IMR-90 (cell line): ENCODE data around the gene TMEM176B. TPM values are rescaled to one million over a fixed set of nuclear protein-coding genes. Genes with fewer than 3 reads are reported as not detected.
A peak's percentile ranks its signal among the peaks of the same experiment; 100 is the strongest.

Source experiments
- ATAC-seq: fragments of 200-7000 bp; cut with Tn5 transposase; 2 replicates; pipeline ENCODE4 v1.9.1; 2020; ENCODE audit warnings: low read depth, mild to moderate bottlenecking, moderate library complexity
- BruUV-seq: library from RNA; stranded (reverse); fragments of 400-500 nt; replicated peaks from 2 replicates; lab custom pipeline; 2021; lab: Mats Ljungman, UMichigan
- CTCF ChIA-PET: fragments of 300-600 bp; formaldehyde crosslinking; extraction: SDS; loops from one replicate; lab custom pipeline; 2021; ENCODE audit warnings: antibody characterized with exemption; lab: Yijun Ruan, JAX
- POLR2A ChIA-PET: fragments of 300-600 bp; sonication (Branson Sonifier 250); formaldehyde crosslinking; loops from one replicate; lab custom pipeline; 2022; ENCODE audit warnings: antibody characterized with exemption; ENCODE audit not compliant: unreplicated experiment; lab: Charles Lee
- DNase-seq: peaks from one replicate; pipeline ENCODE4 v3.0.0; 2013
- H2AFZ ChIP-seq: replicated peaks from 2 replicates; pipeline ENCODE3; 2013; ENCODE audit warnings: low read length, mild to moderate bottlenecking; ENCODE audit not compliant: poor library complexity
- H2AK5ac ChIP-seq: 2 replicates; pipeline ENCODE4 v1.6.1; 2013; ENCODE audit warnings: low read depth, low read length, inconsistent platforms
- H2AK9ac ChIP-seq: replicated peaks from 2 replicates; pipeline ENCODE3; 2013; ENCODE audit warnings: mild to moderate bottlenecking, low read depth, low read length, moderate library complexity; ENCODE audit not compliant: poor library complexity
- H2BK120ac ChIP-seq: 2 replicates; pipeline ENCODE4 v1.6.1; 2013; ENCODE audit warnings: low read depth, low read length, inconsistent platforms
- H2BK15ac ChIP-seq: 3 replicates; pipeline ENCODE4 v1.6.1; 2013; ENCODE audit warnings: low read depth, low read length, inconsistent platforms
- H2BK20ac ChIP-seq: 2 replicates; pipeline ENCODE4 v1.6.1; 2013; ENCODE audit warnings: low read depth, mild to moderate bottlenecking, inconsistent platforms, low read length, moderate library complexity
- H2BK5ac ChIP-seq: 2 replicates; pipeline ENCODE4 v1.6.1; 2013; ENCODE audit warnings: mild to moderate bottlenecking, low read depth, low read length, inconsistent platforms; ENCODE audit not compliant: poor library complexity, severe bottlenecking
- H3K14ac ChIP-seq: replicated peaks from 2 replicates; pipeline ENCODE4 v1.6.1; 2013; ENCODE audit warnings: low read depth, low read length, inconsistent platforms
- H3K18ac ChIP-seq: 2 replicates; pipeline ENCODE4 v1.6.1; 2013; ENCODE audit warnings: low read depth, low read length, control low read depth
- H3K23ac ChIP-seq: 2 replicates; pipeline ENCODE4 v1.6.1; 2013; ENCODE audit warnings: low read depth, low read length, inconsistent platforms
- H3K27ac ChIP-seq: 2 replicates; pipeline ENCODE4 v1.5.1; 2013; ENCODE audit warnings: mild to moderate bottlenecking, control low read depth, low read length; ENCODE audit not compliant: insufficient read depth
- H3K27me3 ChIP-seq: 2 replicates; pipeline ENCODE4 v1.6.1; 2013; ENCODE audit warnings: low read length; ENCODE audit not compliant: control insufficient read depth, insufficient read depth
- H3K36me3 ChIP-seq: 2 replicates; pipeline ENCODE4 v1.6.1; 2013; ENCODE audit warnings: low read length, mixed read lengths; ENCODE audit not compliant: control insufficient read depth, insufficient read depth
- H3K4ac ChIP-seq: 2 replicates; pipeline ENCODE4 v1.6.1; 2013; ENCODE audit warnings: low read depth, low read length, inconsistent platforms
- H3K4me1 ChIP-seq: 2 replicates; pipeline ENCODE4 v1.6.1; 2013; ENCODE audit warnings: low read length, mixed read lengths; ENCODE audit not compliant: control insufficient read depth, insufficient read depth
- H3K4me2 ChIP-seq: 2 replicates; pipeline ENCODE4 v1.6.1; 2013; ENCODE audit warnings: low read depth, mild to moderate bottlenecking, control low read depth, low read length, moderate library complexity
- H3K4me3 ChIP-seq: 2 replicates; pipeline ENCODE4 v1.5.1; 2013; ENCODE audit warnings: low read depth, mild to moderate bottlenecking, control low read depth, low read length, moderate library complexity; ENCODE audit not compliant: insufficient read depth
- H3K56ac ChIP-seq: 2 replicates; pipeline ENCODE4 v1.6.1; 2013; ENCODE audit warnings: low read length, inconsistent platforms; ENCODE audit not compliant: insufficient read depth; ENCODE audit errors: extremely low read depth
- H3K79me1 ChIP-seq, 2 experiments: 2 replicates each; pipeline ENCODE4 v1.6.1; 2013; ENCODE audit warnings: low read length in 2 of 2, inconsistent platforms in 1 of 2, low read depth in 1 of 2
- H3K9ac ChIP-seq: 2 replicates; pipeline ENCODE4 v1.6.1; 2013; ENCODE audit warnings: low read depth, low read length, control low read depth
- H3K9me1 ChIP-seq: 2 replicates; pipeline ENCODE4 v1.6.1; 2013; ENCODE audit warnings: low read length, inconsistent platforms; ENCODE audit not compliant: insufficient read depth
- H3K9me3 ChIP-seq: 2 replicates; pipeline ENCODE4 v1.6.1; 2013; ENCODE audit warnings: low read length; ENCODE audit not compliant: control insufficient read depth, insufficient read depth
- H4K20me1 ChIP-seq: 2 replicates; pipeline ENCODE4 v1.6.1; 2013; ENCODE audit warnings: low read length, inconsistent platforms; ENCODE audit not compliant: insufficient read depth
- H4K5ac ChIP-seq: 2 replicates; pipeline ENCODE4 v1.6.1; 2013; ENCODE audit warnings: mild to moderate bottlenecking, low read depth, low read length, control low read depth
- H4K8ac ChIP-seq, 2 experiments: 2 replicates each; pipeline ENCODE4 v1.6.1; 2013; ENCODE audit warnings: low read depth in 2 of 2, low read length in 2 of 2, control low read depth in 1 of 2, inconsistent platforms in 1 of 2
- H4K91ac ChIP-seq: 2 replicates; pipeline ENCODE4 v1.6.1; 2013; ENCODE audit warnings: low read depth, low read length, inconsistent platforms; ENCODE audit not compliant: insufficient read depth
- CEBPB ChIP-seq: IDR thresholded peaks from 2 replicates; pipeline ENCODE4 v1.6.1; 2012; ENCODE audit warnings: low read depth, low read length, improper control_type of control experiment
- CHD1 ChIP-seq: IDR thresholded peaks from 2 replicates; pipeline ENCODE4 v1.6.1; 2012; ENCODE audit warnings: low read depth, low read length, improper control_type of control experiment
- FOS ChIP-seq: fragments of 150-350 bp; IDR thresholded peaks from 2 replicates; pipeline ENCODE4 v1.6.1; 2016; ENCODE audit warnings: low read depth, low read length
- MAFK ChIP-seq: IDR thresholded peaks from 2 replicates; pipeline ENCODE4 v1.6.1; 2012; ENCODE audit warnings: low read depth, low read length, improper control_type of control experiment
- MAZ ChIP-seq: IDR thresholded peaks from 2 replicates; pipeline ENCODE4 v1.6.1; 2012; ENCODE audit warnings: low read depth, mild to moderate bottlenecking, low read length, improper control_type of control experiment, moderate library complexity, borderline replicate concordance
- MXI1 ChIP-seq: IDR thresholded peaks from 2 replicates; pipeline ENCODE4 v1.6.1; 2012; ENCODE audit warnings: low read depth, mild to moderate bottlenecking, low read length, moderate library complexity, borderline replicate concordance
- NFE2L2 ChIP-seq: fragments of 150-350 bp; IDR thresholded peaks from 2 replicates; pipeline ENCODE4 v1.6.1; 2016; ENCODE audit warnings: low read depth, mild to moderate bottlenecking, low read length
- POLR2A ChIP-seq: IDR thresholded peaks from 2 replicates; pipeline ENCODE4 v1.6.1; 2012; ENCODE audit warnings: mild to moderate bottlenecking, low read depth, low read length
- RCOR1 ChIP-seq: IDR thresholded peaks from 2 replicates; pipeline ENCODE4 v1.6.1; 2012; ENCODE audit warnings: mild to moderate bottlenecking, low read length, improper control_type of control experiment; ENCODE audit not compliant: insufficient replicate concordance
- WGBS, 2 experiments: methylation state at CpG; one replicate each; pipeline versions ENCODE4 v1.1.5 to v1.1.7; 2013; ENCODE audit warnings: missing lambda C conversion rate in 2 of 2; ENCODE audit not compliant: insufficient read length in 1 of 2; ENCODE audit errors: extremely low coverage in 2 of 2; 5-methylcytosine and 5-hydroxymethylcytosine counted together
- dilution Hi-C: fragments of 300-500 bp; cut with HindIII; formaldehyde crosslinking; loops from one replicate; pipeline ENCODE4 v1.14.3; 2018; ENCODE audit warnings: low sequenced_read_pairs; ENCODE audit not compliant: unreplicated experiment
- in situ Hi-C: fragments of 300-500 bp; cut with MboI; formaldehyde crosslinking; loops from 3 replicates; pipeline ENCODE4 v1.14.3; 2019; ENCODE audit warnings: low sequenced_read_pairs, inconsistent platforms, mixed read lengths
- intact Hi-C: fragments of 100-400 bp; cut with micrococcal nuclease; formaldehyde crosslinking; loops from 2 replicates; pipeline ENCODE4 v1.10.0; 2022
- polyA plus RNA-seq, 3 experiments: library from polyadenylated mRNA; depleted of rRNA; stranded (reverse); fragments of >200 nt; gene quantifications; 2 replicates each; pipeline ENCODE4 v1.2.3, GENCODE V29; 2012; ENCODE audit warnings: low replicate concordance in 1 of 3
- total RNA-seq: library from RNA; depleted of rRNA; stranded (reverse); fragments of >200 nt; gene quantifications from 2 replicates; pipeline ENCODE4 v1.2.3, GENCODE V29; 2012
- TF ChIP-seq, protein P1 (sequence below): fragments of 150-350 bp; IDR thresholded peaks from 2 replicates; pipeline ENCODE4 v1.6.1; 2016; ENCODE audit warnings: low read depth, mild to moderate bottlenecking, low read length, moderate library complexity, borderline replicate concordance
- TF ChIP-seq, protein P2 (sequence below): fragments of 150-350 bp; IDR thresholded peaks from 2 replicates; pipeline ENCODE4 v1.6.1; 2017; ENCODE audit warnings: mild to moderate bottlenecking, antibody characterized with exemption, low read length, low read depth

The TMEM176B gene
- total and polyA plus RNA-seq, 2 of the 4 experiments (the other 2 are of a cell fraction), result not detected

DNA sequence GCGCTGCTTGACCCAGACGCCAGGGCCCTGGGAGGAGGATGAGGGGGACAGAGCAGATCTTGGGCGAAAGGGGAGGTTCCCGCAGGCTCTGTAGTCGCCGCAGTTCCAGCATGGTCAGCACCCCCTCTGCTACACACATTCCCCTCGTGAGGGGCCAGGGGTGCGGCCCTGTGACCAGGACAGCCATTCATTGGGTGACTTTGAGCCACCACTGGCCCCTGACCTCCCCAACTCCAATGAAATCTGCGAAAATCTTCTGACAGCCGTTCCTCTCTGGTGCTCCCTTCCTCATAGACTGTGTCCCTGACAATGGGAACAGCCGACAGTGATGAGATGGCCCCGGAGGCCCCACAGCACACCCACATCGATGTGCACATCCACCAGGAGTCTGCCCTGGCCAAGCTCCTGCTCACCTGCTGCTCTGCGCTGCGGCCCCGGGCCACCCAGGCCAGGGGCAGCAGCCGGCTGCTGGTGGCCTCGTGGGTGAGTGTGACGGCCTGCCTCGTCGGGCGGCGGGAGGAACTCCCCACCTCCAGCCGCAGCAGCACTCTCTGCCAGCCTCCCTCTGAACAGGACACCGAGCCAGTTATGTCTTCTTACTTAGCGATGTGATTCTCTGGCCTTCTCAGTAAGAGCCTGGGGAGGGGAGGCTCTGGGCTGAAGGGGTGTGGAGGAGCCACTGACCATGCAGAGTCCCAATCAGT is 1.2 kb upstream of the TMEM176B start:
- H3K9me1 ChIP-seq, result no peaks in the 10 kb centered on the region
- H3K4me3 ChIP-seq, result no peak overlapping the region; the same call in 1 of the 2 replicates
- BruUV-seq, result no TSS peak
- no peak overlapping the region for H3K14ac ChIP-seq
- TF ChIP-seq CEBPB, result no peak
- no peak for TF ChIP-seq CHD1
- TF ChIP-seq POLR2A, result no peak
- TF ChIP-seq, protein P1, sequence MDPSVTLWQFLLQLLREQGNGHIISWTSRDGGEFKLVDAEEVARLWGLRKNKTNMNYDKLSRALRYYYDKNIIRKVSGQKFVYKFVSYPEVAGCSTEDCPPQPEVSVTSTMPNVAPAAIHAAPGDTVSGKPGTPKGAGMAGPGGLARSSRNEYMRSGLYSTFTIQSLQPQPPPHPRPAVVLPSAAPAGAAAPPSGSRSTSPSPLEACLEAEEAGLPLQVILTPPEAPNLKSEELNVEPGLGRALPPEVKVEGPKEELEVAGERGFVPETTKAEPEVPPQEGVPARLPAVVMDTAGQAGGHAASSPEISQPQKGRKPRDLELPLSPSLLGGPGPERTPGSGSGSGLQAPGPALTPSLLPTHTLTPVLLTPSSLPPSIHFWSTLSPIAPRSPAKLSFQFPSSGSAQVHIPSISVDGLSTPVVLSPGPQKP, result no peak
- no peak for TF ChIP-seq FOS
- no peak for TF ChIP-seq MXI1
- TF ChIP-seq MAFK, result no peak
- no peak for TF ChIP-seq RCOR1
- TF ChIP-seq NFE2L2, result no peak
- TF ChIP-seq, protein P2, sequence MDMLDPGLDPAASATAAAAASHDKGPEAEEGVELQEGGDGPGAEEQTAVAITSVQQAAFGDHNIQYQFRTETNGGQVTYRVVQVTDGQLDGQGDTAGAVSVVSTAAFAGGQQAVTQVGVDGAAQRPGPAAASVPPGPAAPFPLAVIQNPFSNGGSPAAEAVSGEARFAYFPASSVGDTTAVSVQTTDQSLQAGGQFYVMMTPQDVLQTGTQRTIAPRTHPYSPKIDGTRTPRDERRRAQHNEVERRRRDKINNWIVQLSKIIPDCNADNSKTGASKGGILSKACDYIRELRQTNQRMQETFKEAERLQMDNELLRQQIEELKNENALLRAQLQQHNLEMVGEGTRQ, result no peak
- no peak for TF ChIP-seq MAZ
- H3K36me3 ChIP-seq, result peaks cover 3% of the 10 kb centered on the region; the same call in 1 of the 2 replicates
- H4K8ac ChIP-seq, result no peak overlapping the region
- H2BK20ac ChIP-seq, result no peak overlapping the region
- ATAC-seq (0 out of 2 replicates have a peak, but pooled peaks have one; percentile 22), DNase-seq (no peak)
- POLR2A ChIA-PET, result no interaction called here
- H3K9me3 ChIP-seq, result peaks cover 8% of the 10 kb centered on the region
- no peak overlapping the region for H2AFZ ChIP-seq
- CTCF ChIA-PET, result no interaction called here
- no peak overlapping the region; the same call in 1 of the 2 replicates for H3K9ac ChIP-seq
- no peak overlapping the region; the same call in 1 of the 2 replicates for H3K4ac ChIP-seq
- no peak overlapping the region for H2BK120ac ChIP-seq
- H3K18ac ChIP-seq, result no peak overlapping the region; the same call in 1 of the 2 replicates
- H4K5ac ChIP-seq, result no peak overlapping the region
- H4K20me1 ChIP-seq, result no peaks in the 10 kb centered on the region
- no peak overlapping the region for H2BK5ac ChIP-seq
- peaks cover 29% of the 10 kb centered on the region for H3K27me3 ChIP-seq
- no peak overlapping the region for H3K56ac ChIP-seq
- H2AK5ac ChIP-seq, result no peak overlapping the region
- no peak overlapping the region for H2BK15ac ChIP-seq
- in situ Hi-C loops (no loop called here), intact Hi-C loops (no loop called here), dilution Hi-C loops (no loop called here)
- H3K23ac ChIP-seq, result no peak overlapping the region
- no peak overlapping the region for H3K27ac ChIP-seq
- WGBS, 2 experiments, result 60% methylated on average over 1 of the region's 26 CpGs; no CpG with 5 or more reads in 1 of the 2 experiments
- H2AK9ac ChIP-seq, result no peak overlapping the region
- no peak overlapping the region for H4K91ac ChIP-seq
- H3K79me1 ChIP-seq, result no peaks in the 10 kb centered on the region
- H3K4me2 ChIP-seq, result no peak overlapping the region; the same call in 1 of the 2 replicates
- H3K4me1 ChIP-seq, result no peaks in the 10 kb centered on the region
